ENCODE data around the gene UFSP1.

The UFSP1 gene

GRCh38 chr7:100891568-100892247 lies 2.2 kb upstream of the UFSP1 start:
- Histone ChIP-seq H3K27ac (ENCODE audit: low read length) (no peak overlapping the region), H3K4me3 (ENCODE audit: low read depth in 1 of 2, low read length in 2 of 2) (no peak overlapping the region), H3K9ac (ENCODE audit: low read depth, low read length) (no peak overlapping the region), H3K79me2 (ENCODE audit: insufficient read depth, low read length) (peaks cover 13% of the 10 kb centered on the region), H3K9me3 (ENCODE audit: insufficient read depth, low read length, severe bottlenecking) (no peaks in the 10 kb centered on the region), H3K27me3 (ENCODE audit: insufficient read depth, low read length, poor library complexity) (peaks cover 15% of the 10 kb centered on the region), H2AFZ (ENCODE audit: low read depth, low read length) (no peak overlapping the region), H3K36me3 (ENCODE audit: insufficient read depth, low read length) (peaks cover 27% of the 10 kb centered on the region), H3K4me1 (ENCODE audit: insufficient read depth, low read length) (peaks cover 40% of the 10 kb centered on the region), H4K20me1 (ENCODE audit: insufficient read depth, low read length) (peaks cover 17% of the 10 kb centered on the region), H3K4me2 (ENCODE audit: insufficient read depth, low read length) (no peak overlapping the region)
- no peak for TF ChIP-seq EZH2 (IDR thresholded peaks at IDR 0.05; ENCODE audit: borderline replicate concordance, low read depth, low read length, severe bottlenecking)
- TF ChIP-seq, protein P1, sequence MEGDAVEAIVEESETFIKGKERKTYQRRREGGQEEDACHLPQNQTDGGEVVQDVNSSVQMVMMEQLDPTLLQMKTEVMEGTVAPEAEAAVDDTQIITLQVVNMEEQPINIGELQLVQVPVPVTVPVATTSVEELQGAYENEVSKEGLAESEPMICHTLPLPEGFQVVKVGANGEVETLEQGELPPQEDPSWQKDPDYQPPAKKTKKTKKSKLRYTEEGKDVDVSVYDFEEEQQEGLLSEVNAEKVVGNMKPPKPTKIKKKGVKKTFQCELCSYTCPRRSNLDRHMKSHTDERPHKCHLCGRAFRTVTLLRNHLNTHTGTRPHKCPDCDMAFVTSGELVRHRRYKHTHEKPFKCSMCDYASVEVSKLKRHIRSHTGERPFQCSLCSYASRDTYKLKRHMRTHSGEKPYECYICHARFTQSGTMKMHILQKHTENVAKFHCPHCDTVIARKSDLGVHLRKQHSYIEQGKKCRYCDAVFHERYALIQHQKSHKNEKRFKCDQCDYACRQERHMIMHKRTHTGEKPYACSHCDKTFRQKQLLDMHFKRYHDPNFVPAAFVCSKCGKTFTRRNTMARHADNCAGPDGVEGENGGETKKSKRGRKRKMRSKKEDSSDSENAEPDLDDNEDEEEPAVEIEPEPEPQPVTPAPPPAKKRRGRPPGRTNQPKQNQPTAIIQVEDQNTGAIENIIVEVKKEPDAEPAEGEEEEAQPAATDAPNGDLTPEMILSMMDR (IDR thresholded peaks at IDR 0.05; ENCODE audit: borderline replicate concordance, extremely low read depth, low read length, poor library complexity, severe bottlenecking): no peak
- ATAC-seq (ENCODE audit: insufficient read depth, low read depth) (no peak), DNase-seq (no peak)

DNA sequence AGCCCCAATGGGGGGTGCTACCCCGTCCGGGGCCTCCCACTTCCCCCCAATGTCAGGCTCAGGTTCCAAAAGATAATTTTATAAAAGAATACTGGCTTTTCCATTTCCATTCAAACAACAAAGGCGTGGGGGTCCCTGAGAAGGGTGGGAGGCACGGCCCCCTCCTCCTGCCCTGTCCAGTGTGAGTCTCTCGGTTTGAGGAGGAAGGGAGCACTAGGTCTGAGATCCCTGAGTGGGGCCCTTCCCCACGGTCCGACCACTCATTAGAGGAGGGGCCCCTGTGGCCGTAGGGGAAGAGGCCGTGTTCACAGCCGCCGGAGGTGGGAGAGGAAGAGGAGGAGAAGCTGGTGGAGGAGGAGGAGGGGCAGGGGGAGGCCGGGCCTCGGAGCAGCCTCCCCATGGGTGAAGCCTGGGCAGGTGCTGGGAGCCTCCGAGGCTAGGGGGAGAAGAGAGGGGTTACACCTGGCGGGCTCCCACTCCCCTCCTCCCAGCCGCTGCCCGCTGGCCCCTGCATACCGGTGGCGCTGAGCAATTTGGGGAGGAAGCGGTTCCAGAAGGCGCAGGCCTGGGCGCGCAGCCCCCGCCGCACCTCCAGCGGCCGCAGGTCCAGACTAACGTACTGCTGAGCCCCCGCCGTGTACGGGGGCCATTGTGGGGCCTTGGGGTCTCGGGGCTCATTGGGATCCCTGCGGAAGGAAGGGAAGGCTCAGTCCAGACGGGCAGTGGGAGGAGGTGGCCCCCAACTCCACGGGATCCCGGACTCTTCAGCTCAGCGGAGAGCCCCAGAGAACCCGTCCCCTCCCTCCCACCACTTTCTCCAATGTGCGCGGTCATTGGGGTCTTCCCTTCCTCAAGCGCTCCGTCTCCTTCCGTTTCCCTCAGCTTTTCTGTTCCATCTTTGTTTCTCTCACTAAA lies 1.4 kb upstream of the UFSP1 start:
- DNase-seq (no peak), ATAC-seq (ENCODE audit: insufficient read depth, low read depth) (no peak)
- Histone ChIP-seq H4K20me1 (ENCODE audit: insufficient read depth, low read length) (peaks cover 25% of the 10 kb centered on the region), H3K27me3 (ENCODE audit: insufficient read depth, low read length, poor library complexity) (peaks cover 15% of the 10 kb centered on the region), H3K4me1 (ENCODE audit: insufficient read depth, low read length) (peaks cover 48% of the 10 kb centered on the region), H3K9me3 (ENCODE audit: insufficient read depth, low read length, severe bottlenecking) (no peaks in the 10 kb centered on the region), H3K4me2 (ENCODE audit: insufficient read depth, low read length) (peak overlapping the region; percentile 100), H2AFZ (ENCODE audit: low read depth, low read length) (peak overlapping the region; percentile 90), H3K4me3 (ENCODE audit: low read depth in 1 of 2, low read length in 2 of 2) (peak overlapping the region in 1 of 2 experiments; percentile 83; a peak in 2 of 4 replicates), H3K9ac (ENCODE audit: low read depth, low read length) (peak overlapping the region; percentile 61), H3K79me2 (ENCODE audit: insufficient read depth, low read length) (peaks cover 16% of the 10 kb centered on the region), H3K27ac (ENCODE audit: low read length) (no peak overlapping the region), H3K36me3 (ENCODE audit: insufficient read depth, low read length) (peaks cover 35% of the 10 kb centered on the region)
- TF ChIP-seq, protein P1 (IDR thresholded peaks at IDR 0.05; ENCODE audit: borderline replicate concordance, extremely low read depth, low read length, poor library complexity, severe bottlenecking): no peak
- TF ChIP-seq EZH2 (IDR thresholded peaks at IDR 0.05; ENCODE audit: borderline replicate concordance, low read depth, low read length, severe bottlenecking): no peak

- H3K4me3 ChIP-seq (ENCODE audit: low read depth in 1 of 2, low read length in 2 of 2): peak overlapping the region; percentile 36 to 87; a peak in 3 of 4 replicates
- H3K36me3 ChIP-seq (ENCODE audit: insufficient read depth, low read length): peaks cover 60% of the 10 kb centered on the region
- peak overlapping the region; percentile 82; the same call in 1 of the 2 replicates for H3K27ac ChIP-seq (ENCODE audit: low read length)
- ATAC-seq (ENCODE audit: insufficient read depth, low read depth): no peak
- peaks cover 15% of the 10 kb centered on the region for H3K27me3 ChIP-seq (ENCODE audit: insufficient read depth, low read length, poor library complexity)
- peak overlapping the region; percentile 100 for H3K4me2 ChIP-seq (ENCODE audit: insufficient read depth, low read length)
- H3K4me1 ChIP-seq (ENCODE audit: insufficient read depth, low read length): peaks cover 50% of the 10 kb centered on the region
- peak overlapping the region; percentile 78 for H3K9ac ChIP-seq (ENCODE audit: low read depth, low read length)
- H2AFZ ChIP-seq (ENCODE audit: low read depth, low read length): no peak overlapping the region
- peaks cover 24% of the 10 kb centered on the region for H3K79me2 ChIP-seq (ENCODE audit: insufficient read depth, low read length)
- H4K20me1 ChIP-seq (ENCODE audit: insufficient read depth, low read length): peaks cover 46% of the 10 kb centered on the region
- DNase-seq: no peak
- no peak for TF ChIP-seq EZH2 (IDR thresholded peaks at IDR 0.05; ENCODE audit: borderline replicate concordance, low read depth, low read length, severe bottlenecking)
- TF ChIP-seq, protein P1 (IDR thresholded peaks at IDR 0.05; ENCODE audit: borderline replicate concordance, extremely low read depth, low read length, poor library complexity, severe bottlenecking): no peak
- no peaks in the 10 kb centered on the region for H3K9me3 ChIP-seq (ENCODE audit: insufficient read depth, low read length, severe bottlenecking)
Observed at GRCh38 chr7:100888291-100888987, 1.1 kb downstream of the UFSP1 start.
